DOHH2 (cell line): ENCODE data around the gene SLC44A3.

Source experiments
- CTCF ChIP-seq: fragments of 200-600 bp; sonication (generic); IDR thresholded peaks from one replicate; pipeline ENCODE4 v1.5.1; 2014; ENCODE audit warnings: antibody characterized with exemption, mild to moderate bottlenecking, low read depth, low read length; ENCODE audit not compliant: poor library complexity, severe bottlenecking
- EZH2phosphoT487 ChIP-seq: fragments of 200-600 bp; sonication (generic); IDR thresholded peaks from 2 replicates; pipeline ENCODE4 v1.6.1; 2017; ENCODE audit warnings: borderline replicate concordance, mild to moderate bottlenecking, antibody characterized with exemption, low read length, moderate library complexity, mixed read lengths

- peak; percentile 21 for TF ChIP-seq CTCF
- TF ChIP-seq EZH2phosphoT487: no peak
Measured at GRCh38 chr1:94792473-94793295, 27.5 kb upstream of the SLC44A3 start.
